WTC11 (cell line): Measurements from ENCODE around the gene ARHGAP26. TPM values are rescaled to one million over a fixed set of nuclear protein-coding genes. Genes with fewer than 3 reads are reported as not detected.

ENCODE experiments used
- ATAC-seq: fragments of 200-7000 bp; cut with Tn5 transposase; 2 replicates; pipeline ENCODE4 v1.10.0; 2021; ENCODE audit warnings: mild to moderate bottlenecking, moderate library complexity
- CTCF ChIA-PET: fragments of 300-600 bp; sonication (Branson Sonifier 250); formaldehyde crosslinking; loops from one replicate; lab custom pipeline; 2021; ENCODE audit warnings: antibody characterized with exemption; lab: Charles Lee
- POLR2A ChIA-PET: fragments of 350-600 bp; sonication (Branson Sonifier 250); formaldehyde crosslinking; loops from one replicate; lab custom pipeline; 2021; ENCODE audit warnings: antibody characterized with exemption; lab: Charles Lee
- DNase-seq: peaks from one replicate; pipeline ENCODE4 v3.0.0; 2021; ENCODE audit warnings: low spot score
- H3K27ac Mint-ChIP-seq: 2 replicates; pipeline ENCODE4 v1.8.0; 2021; ENCODE audit warnings: mixed read lengths
- H3K27me3 Mint-ChIP-seq: 2 replicates; pipeline ENCODE4 v1.8.0; 2021; ENCODE audit warnings: low read depth, mild to moderate bottlenecking, moderate library complexity, mixed read lengths
- H3K36me3 Mint-ChIP-seq: 2 replicates; pipeline ENCODE4 v1.8.0; 2021; ENCODE audit warnings: mixed read lengths
- H3K4me1 Mint-ChIP-seq: 2 replicates; pipeline ENCODE4 v1.8.0; 2022; ENCODE audit warnings: mixed read lengths
- H3K4me3 Mint-ChIP-seq: 2 replicates; pipeline ENCODE4 v1.8.0; 2021; ENCODE audit warnings: mild to moderate bottlenecking, moderate library complexity, mixed read lengths
- H3K9me3 Mint-ChIP-seq: 2 replicates; pipeline ENCODE4 v1.8.0; 2021; ENCODE audit warnings: mixed read lengths
- ATF6 ChIP-seq: sonication (generic); formaldehyde crosslinking; IDR thresholded peaks from 2 replicates; pipeline ENCODE4 v1.8.1; 2023; ENCODE audit warnings: mild to moderate bottlenecking, missing genetic modification reagents
- E2F1 ChIP-seq: sonication (generic); formaldehyde crosslinking; IDR thresholded peaks from 2 replicates; pipeline ENCODE4 v1.8.0; 2022; ENCODE audit warnings: mild to moderate bottlenecking, missing genetic modification reagents
- ELF4 ChIP-seq: sonication (generic); formaldehyde crosslinking; IDR thresholded peaks from 2 replicates; pipeline ENCODE4 v1.8.1; 2022; ENCODE audit warnings: low read depth, mild to moderate bottlenecking, moderate library complexity, missing genetic modification reagents
- FOXJ3 ChIP-seq: sonication (generic); formaldehyde crosslinking; IDR thresholded peaks from 2 replicates; pipeline ENCODE4 v1.9.0; 2021; ENCODE audit warnings: missing genetic modification reagents, mild to moderate bottlenecking, borderline replicate concordance
- FOXK1 ChIP-seq: sonication (generic); formaldehyde crosslinking; IDR thresholded peaks from 2 replicates; pipeline ENCODE4 v1.8.0; 2022; ENCODE audit warnings: mild to moderate bottlenecking, moderate library complexity, missing genetic modification reagents
- GTF2I ChIP-seq: fragments of 250-450 bp; sonication (Bioruptor Pico); conservative IDR thresholded peaks from 2 replicates; pipeline ENCODE4 v1.4.0; 2021; ENCODE audit warnings: mild to moderate bottlenecking
- HMGA2 ChIP-seq: fragments of 250-450 bp; sonication (Bioruptor Pico); IDR thresholded peaks from 2 replicates; pipeline ENCODE4 v1.4.0; 2021; ENCODE audit warnings: mild to moderate bottlenecking, moderate library complexity
- MXD4 ChIP-seq: fragments of 250-450 bp; sonication (Bioruptor Pico); IDR thresholded peaks from 2 replicates; pipeline ENCODE4 v1.8.0; 2021; ENCODE audit warnings: mild to moderate bottlenecking, moderate library complexity, borderline replicate concordance
- NFATC4 ChIP-seq: fragments of 250-450 bp; sonication (Bioruptor Pico); IDR thresholded peaks from 2 replicates; pipeline ENCODE4 v1.9.0; 2021; ENCODE audit warnings: mild to moderate bottlenecking
- NR1H2 ChIP-seq: sonication (generic); formaldehyde crosslinking; IDR thresholded peaks from 2 replicates; pipeline ENCODE4 v1.9.0; 2021; ENCODE audit warnings: mild to moderate bottlenecking, moderate library complexity, missing genetic modification reagents
- NR3C1 ChIP-seq: sonication (generic); formaldehyde crosslinking; conservative IDR thresholded peaks from 2 replicates; pipeline ENCODE4 v1.8.1; 2023; ENCODE audit warnings: low read depth, mild to moderate bottlenecking, missing genetic modification reagents
- PRDM15 ChIP-seq: sonication (generic); formaldehyde crosslinking; IDR thresholded peaks from 2 replicates; pipeline ENCODE4 v1.8.0; 2022; ENCODE audit warnings: missing genetic modification reagents
- ZNF281 ChIP-seq: sonication (generic); formaldehyde crosslinking; IDR thresholded peaks from 2 replicates; pipeline ENCODE4 v1.8.0; 2023; ENCODE audit warnings: mild to moderate bottlenecking, missing genetic modification reagents
- ZNF425 ChIP-seq: fragments of 250-450 bp; sonication (Bioruptor Pico); conservative IDR thresholded peaks from 2 replicates; pipeline ENCODE4 v1.9.0; 2021; ENCODE audit warnings: mild to moderate bottlenecking
- ZNF532 ChIP-seq: fragments of 250-450 bp; sonication (Bioruptor Pico); IDR thresholded peaks from 2 replicates; pipeline ENCODE4 v1.9.0; 2021; ENCODE audit warnings: mild to moderate bottlenecking, borderline replicate concordance
- ZSCAN18 ChIP-seq: fragments of 250-450 bp; sonication (Bioruptor Pico); IDR thresholded peaks from 2 replicates; pipeline ENCODE4 v2.1.2; 2022; ENCODE audit warnings: mild to moderate bottlenecking, moderate library complexity
- total RNA-seq: library from RNA; stranded (reverse); gene quantifications from 3 replicates; pipeline ENCODE4 v1.2.3, GENCODE V29; 2021

ARHGAP26 gene
- total RNA-seq, 1 experiment from 2014 or later, result 22.3 TPM

GRCh38 chr5:142767178-142767577 is 3.0 kb upstream of the ARHGAP26 start:
- Mint-ChIP-seq H3K27ac (no peak overlapping the region; the same call in 1 of the 2 replicates), H3K4me3 (no peak overlapping the region), H3K27me3 (peaks cover 7% of the 10 kb centered on the region; the same call in 1 of the 2 replicates), H3K36me3 (no peaks in the 10 kb centered on the region), H3K9me3 (no peaks in the 10 kb centered on the region), H3K4me1 (peaks cover 20% of the 10 kb centered on the region)
- no peak for ATAC-seq
- no peak for DNase-seq
- POLR2A ChIA-PET, result interaction anchor here (0.6 kb wide), 1 partner anchor 18 kb away, joined by 3 read pairs; no protein-coding TSS in a partner anchor
- CTCF ChIA-PET, result interaction anchor here (0.7 to 1.5 kb wide), 5 partner anchors 19 to 122 kb away, joined by 3 to 9 read pairs (median 4); no protein-coding TSS in a partner anchor
- no peak for TF ChIP-seq ELF4
- TF ChIP-seq ZNF281 (CRISPR knock-in tag), result no peak
- TF ChIP-seq GTF2I (CRISPR knock-in tag), result no peak
- no peak for TF ChIP-seq NFATC4 (CRISPR knock-in tag)
- no peak for TF ChIP-seq E2F1 (CRISPR knock-in tag)
- TF ChIP-seq FOXK1 (CRISPR knock-in tag), result no peak
- no peak for TF ChIP-seq NR1H2 (CRISPR knock-in tag)
- no peak for TF ChIP-seq FOXJ3 (CRISPR knock-in tag)
- no peak for TF ChIP-seq NR3C1 (CRISPR knock-in tag)
- no peak for TF ChIP-seq ATF6 (CRISPR knock-in tag)
- TF ChIP-seq ZSCAN18 (CRISPR knock-in tag), result no peak
- TF ChIP-seq ZNF532 (CRISPR knock-in tag), result no peak
- TF ChIP-seq ZNF425, result no peak
- no peak for TF ChIP-seq PRDM15
- no peak for TF ChIP-seq MXD4
- no peak for TF ChIP-seq HMGA2
